ENCODE data around the gene NFKB1. TPM values are rescaled to one million over a fixed set of nuclear protein-coding genes. Genes with fewer than 3 reads are reported as not detected.

Gene NFKB1
- total RNA-seq, 1 donor from 2014 or later, result 55.5 TPM

GRCh38 chr4:102624505-102624904 lies 123.3 kb downstream of the NFKB1 start:
- DNase-seq (ENCODE audit: low spot score), result no peak

- DNase-seq (ENCODE audit: low spot score), result no peak
Measured at GRCh38 chr4:102625232-102625930, 124.2 kb downstream of the NFKB1 start.

- no peak for DNase-seq (ENCODE audit: low spot score)
Measured at GRCh38 chr4:102627831-102628523, 126.8 kb downstream of the NFKB1 start.

- DNase-seq (ENCODE audit: low spot score), result no peak
Measured at GRCh38 chr4:102629673-102630072, 128.5 kb downstream of the NFKB1 start.

- DNase-seq (ENCODE audit: low spot score), result no peak
Measured at GRCh38 chr4:102631616-102632015, 130.5 kb downstream of the NFKB1 start.

GRCh38 chr4:102632241-102633065 lies 131.3 kb downstream of the NFKB1 start:
- no peak for DNase-seq (ENCODE audit: low spot score)

- no peak for DNase-seq (ENCODE audit: low spot score)
Measured at GRCh38 chr4:102633100-102633499, 131.9 kb downstream of the NFKB1 start.

GRCh38 chr4:102637391-102637790 lies 136.2 kb downstream of the NFKB1 start:
- DNase-seq (ENCODE audit: low spot score), result no peak

- no peak for DNase-seq (ENCODE audit: low spot score)
Measured at GRCh38 chr4:102638621-102639020, 137.5 kb downstream of the NFKB1 start.

GRCh38 chr4:102639598-102639997 lies 138.4 kb downstream of the NFKB1 start:
- DNase-seq (ENCODE audit: low spot score), result no peak

- DNase-seq (ENCODE audit: low spot score), result no peak
Measured at GRCh38 chr4:102640669-102641068, 139.5 kb downstream of the NFKB1 start.

GRCh38 chr4:102641793-102642192 lies 140.6 kb downstream of the NFKB1 start:
- no peak for DNase-seq (ENCODE audit: low spot score)

GRCh38 chr4:102642631-102643298 lies 141.6 kb downstream of the NFKB1 start:
- no peak for DNase-seq (ENCODE audit: low spot score)

GRCh38 chr4:102647117-102647516 lies 146.0 kb downstream of the NFKB1 start:
- DNase-seq (ENCODE audit: low spot score), result no peak

GRCh38 chr4:102657206-102657605 lies 156.0 kb downstream of the NFKB1 start:
- DNase-seq (ENCODE audit: low spot score), result no peak

GRCh38 chr4:102663073-102663472 lies 161.9 kb downstream of the NFKB1 start:
- no peak for DNase-seq (ENCODE audit: low spot score)

- DNase-seq (ENCODE audit: low spot score), result no peak
Measured at GRCh38 chr4:102665527-102665926, 164.4 kb downstream of the NFKB1 start.
